Coronary artery (tissue), 2 donors: ENCODE results near the gene STX12.
"Not testable (repeated sequence)": the region's sequence is repeated elsewhere in the genome, so short reads cannot be mapped to it uniquely, and the experiment has no call there.

Source experiments
- DNase-seq: peaks from one replicate; pipeline ENCODE4 v3.0.0-alpha.2; 2017; ENCODE audit warnings: low spot score
- H3K27ac ChIP-seq, 2 donors: fragments of 200-600 bp; sonication (generic); one replicate each; pipeline ENCODE4 v1.5.1; 2016 to 2019
- H3K4me3 ChIP-seq: fragments of 200-600 bp; sonication (generic); 2 replicates; pipeline ENCODE4 v1.5.1; 2016; ENCODE audit warnings: mild to moderate bottlenecking, moderate library complexity
- CTCF ChIP-seq: fragments of 200-600 bp; sonication (generic); IDR thresholded peaks from one replicate; pipeline ENCODE4 v1.5.1; 2019; ENCODE audit warnings: antibody characterized with exemption

Gene STX12

GRCh38 chr1:27778056-27778455 lies 5.0 kb downstream of the STX12 start:
- no peak overlapping the region for H3K27ac ChIP-seq
- no peak for DNase-seq
- H3K4me3 ChIP-seq, result no peak overlapping the region
- TF ChIP-seq CTCF, result no peak

- no peak for TF ChIP-seq CTCF
- H3K4me3 ChIP-seq, result no peak overlapping the region
- H3K27ac ChIP-seq, result no peak overlapping the region
- no peak for DNase-seq
Measured at GRCh38 chr1:27779122-27779521, 6.1 kb downstream of the STX12 start.

- no peak overlapping the region for H3K4me3 ChIP-seq
- H3K27ac ChIP-seq, result no peak overlapping the region
- TF ChIP-seq CTCF, result no peak
- DNase-seq, result no peak
Measured at GRCh38 chr1:27782950-27783349, 9.9 kb downstream of the STX12 start.

- H3K27ac ChIP-seq, result no peak overlapping the region
- no peak overlapping the region for H3K4me3 ChIP-seq
- no peak for TF ChIP-seq CTCF
- DNase-seq, result no peak
Measured at GRCh38 chr1:27784700-27785099, 11.7 kb downstream of the STX12 start.

- H3K4me3 ChIP-seq, result no peak overlapping the region
- peak overlapping the region in 1 of 2 donors; percentile 1 for H3K27ac ChIP-seq
- DNase-seq, result no peak
- no peak for TF ChIP-seq CTCF
Measured at GRCh38 chr1:27785781-27786455, 12.9 kb downstream of the STX12 start.

- H3K27ac ChIP-seq, result no peak overlapping the region
- DNase-seq, result no peak
- H3K4me3 ChIP-seq, result no peak overlapping the region
- no peak for TF ChIP-seq CTCF
Measured at GRCh38 chr1:27787895-27788294, 14.9 kb downstream of the STX12 start.

- H3K27ac ChIP-seq, result peak overlapping the region; percentile 23 to 54
- no peak for TF ChIP-seq CTCF
- DNase-seq, result no peak
- no peak overlapping the region for H3K4me3 ChIP-seq
Measured at GRCh38 chr1:27789540-27790041, 16.6 kb downstream of the STX12 start.

- not testable (repeated sequence) for DNase-seq, H3K4me3 ChIP-seq
- peak overlapping the region; percentile 23 to 54 for H3K27ac ChIP-seq
Measured at GRCh38 chr1:27790270-27790669, 17.3 kb downstream of the STX12 start.
